ENCODE results near the gene LHX4. TPM values are rescaled to one million over a fixed set of nuclear protein-coding genes. Genes with fewer than 3 reads are reported as not detected.

LHX4 gene
- total RNA-seq, 1 donor from 2014 or later = 0.36 TPM

DNA sequence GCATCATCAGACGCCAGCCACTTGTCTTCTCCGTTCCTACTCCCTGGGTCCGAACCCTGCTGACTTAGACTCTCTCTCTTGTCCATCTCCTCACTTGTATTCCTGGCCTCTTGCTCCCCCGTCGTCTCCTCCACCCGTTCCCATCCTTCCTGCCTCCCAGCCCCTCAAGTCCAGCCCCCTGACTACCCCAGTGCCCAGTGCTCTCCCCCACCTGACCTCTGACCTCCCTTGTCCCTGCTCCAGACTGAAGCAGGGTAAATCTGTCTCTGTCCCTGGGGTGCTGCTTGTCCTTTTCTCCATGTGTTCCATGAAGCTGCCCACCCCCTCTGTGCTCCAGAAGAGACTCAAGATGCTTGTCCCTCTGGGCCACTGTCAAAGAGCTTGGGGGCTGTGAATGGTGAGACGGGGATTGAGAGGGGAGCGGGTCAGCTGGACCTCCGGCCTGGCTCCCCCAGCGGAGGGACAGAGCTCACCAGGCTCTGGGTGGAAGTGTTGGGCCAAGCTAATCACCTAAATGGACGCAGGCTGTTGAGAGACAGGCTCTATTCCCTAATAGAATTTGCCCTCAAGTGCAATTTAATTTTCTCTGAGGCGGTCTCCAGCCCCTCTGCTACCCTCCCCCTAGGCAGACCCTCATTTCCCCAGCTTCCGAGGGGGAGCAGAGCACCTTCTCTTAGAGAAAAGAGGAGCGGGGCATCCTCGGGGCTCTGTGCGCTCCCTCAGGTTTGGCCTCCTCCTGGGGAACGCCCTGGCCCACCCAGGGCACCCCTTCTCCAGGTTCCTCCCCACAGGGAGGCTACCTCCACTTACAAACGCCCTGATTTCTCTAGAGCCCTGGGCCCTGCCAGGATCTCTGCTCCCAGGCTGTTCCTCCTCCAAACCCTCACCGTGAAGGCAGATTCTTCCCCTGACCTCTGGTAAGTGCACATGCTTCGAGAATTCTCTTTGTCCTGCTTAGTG, 11.0 kb upstream of the LHX4 start:
- Histone ChIP-seq H4K20me1 (ENCODE audit: insufficient read depth, low read length) (no peaks in the 10 kb centered on the region), H2AFZ (ENCODE audit: low read depth, low read length) (no peak overlapping the region), H3K27ac (ENCODE audit: low read depth, low read length) (no peak overlapping the region), H3K9ac (ENCODE audit: low read length) (no peak overlapping the region), H3K4me1 (ENCODE audit: insufficient read depth, low read length) (no peaks in the 10 kb centered on the region), H3K79me2 (ENCODE audit: insufficient read depth, low read length) (no peaks in the 10 kb centered on the region), H3K9me3 (ENCODE audit: insufficient read depth, low read depth, low read length) (no peaks in the 10 kb centered on the region), H3K4me3 (ENCODE audit: insufficient read depth, low read depth, low read length) (no peak overlapping the region), H3K27me3 (ENCODE audit: insufficient read depth, low read length) (peaks cover 18% of the 10 kb centered on the region), H3K36me3 (ENCODE audit: insufficient read depth, low read length) (no peaks in the 10 kb centered on the region), H3K4me2 (ENCODE audit: low read length) (no peak overlapping the region)
- Mint-ChIP-seq H3K27ac (ENCODE audit: unreplicated experiment) (no peak overlapping the region), H3K36me3 (ENCODE audit: low read depth, unreplicated experiment) (no peaks in the 10 kb centered on the region), H3K9me3 (ENCODE audit: unreplicated experiment) (peaks cover 5% of the 10 kb centered on the region), H3K4me3 (ENCODE audit: unreplicated experiment) (no peak overlapping the region), H3K27me3 (ENCODE audit: low read depth, unreplicated experiment) (peaks cover 64% of the 10 kb centered on the region), H3K4me1 (ENCODE audit: low read depth, unreplicated experiment) (no peaks in the 10 kb centered on the region)
- DNase-seq (ENCODE audit: low read depth) = no peak
- FAIRE-seq = no peak
- TF ChIP-seq, protein P1, sequence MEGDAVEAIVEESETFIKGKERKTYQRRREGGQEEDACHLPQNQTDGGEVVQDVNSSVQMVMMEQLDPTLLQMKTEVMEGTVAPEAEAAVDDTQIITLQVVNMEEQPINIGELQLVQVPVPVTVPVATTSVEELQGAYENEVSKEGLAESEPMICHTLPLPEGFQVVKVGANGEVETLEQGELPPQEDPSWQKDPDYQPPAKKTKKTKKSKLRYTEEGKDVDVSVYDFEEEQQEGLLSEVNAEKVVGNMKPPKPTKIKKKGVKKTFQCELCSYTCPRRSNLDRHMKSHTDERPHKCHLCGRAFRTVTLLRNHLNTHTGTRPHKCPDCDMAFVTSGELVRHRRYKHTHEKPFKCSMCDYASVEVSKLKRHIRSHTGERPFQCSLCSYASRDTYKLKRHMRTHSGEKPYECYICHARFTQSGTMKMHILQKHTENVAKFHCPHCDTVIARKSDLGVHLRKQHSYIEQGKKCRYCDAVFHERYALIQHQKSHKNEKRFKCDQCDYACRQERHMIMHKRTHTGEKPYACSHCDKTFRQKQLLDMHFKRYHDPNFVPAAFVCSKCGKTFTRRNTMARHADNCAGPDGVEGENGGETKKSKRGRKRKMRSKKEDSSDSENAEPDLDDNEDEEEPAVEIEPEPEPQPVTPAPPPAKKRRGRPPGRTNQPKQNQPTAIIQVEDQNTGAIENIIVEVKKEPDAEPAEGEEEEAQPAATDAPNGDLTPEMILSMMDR (IDR thresholded peaks at IDR 0.05; ENCODE audit: insufficient read depth, low read depth, low read length) = no peak
- TF ChIP-seq EZH2 (IDR thresholded peaks at IDR 0.05; ENCODE audit: insufficient read depth, low read length) = no peak

DNA sequence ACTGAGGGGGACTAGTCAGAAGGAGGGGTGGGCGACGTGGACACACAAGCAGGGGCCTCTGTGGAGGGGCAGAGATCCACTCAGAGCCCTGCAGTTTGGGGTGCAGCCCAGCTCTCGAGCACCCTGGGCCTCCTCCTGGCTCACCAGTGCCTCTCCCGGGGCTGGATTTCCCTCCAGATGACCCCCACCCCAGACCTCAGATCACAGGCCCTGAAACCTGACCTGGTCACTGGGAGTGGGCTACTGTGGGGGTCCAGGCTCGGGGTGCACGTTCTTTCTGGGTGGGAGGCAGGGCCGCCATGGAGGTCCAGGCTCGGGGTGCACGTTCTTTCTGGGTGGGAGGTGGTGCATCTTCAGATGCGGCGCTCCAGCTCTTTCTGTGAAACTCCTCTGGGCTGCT, 10.3 kb upstream of the LHX4 start:
- Histone ChIP-seq H3K4me1 (ENCODE audit: insufficient read depth, low read length) (no peaks in the 10 kb centered on the region), H3K27ac (ENCODE audit: low read depth, low read length) (no peak overlapping the region), H3K36me3 (ENCODE audit: insufficient read depth, low read length) (no peaks in the 10 kb centered on the region), H2AFZ (ENCODE audit: low read depth, low read length) (no peak overlapping the region), H4K20me1 (ENCODE audit: insufficient read depth, low read length) (no peaks in the 10 kb centered on the region), H3K27me3 (ENCODE audit: insufficient read depth, low read length) (peaks cover 25% of the 10 kb centered on the region), H3K9ac (ENCODE audit: low read length) (no peak overlapping the region), H3K4me2 (ENCODE audit: low read length) (no peak overlapping the region), H3K9me3 (ENCODE audit: insufficient read depth, low read depth, low read length) (no peaks in the 10 kb centered on the region), H3K4me3 (ENCODE audit: insufficient read depth, low read depth, low read length) (no peak overlapping the region), H3K79me2 (ENCODE audit: insufficient read depth, low read length) (no peaks in the 10 kb centered on the region)
- H3K4me1 Mint-ChIP-seq (ENCODE audit: low read depth, unreplicated experiment) = no peaks in the 10 kb centered on the region
- TF ChIP-seq, protein P1 (IDR thresholded peaks at IDR 0.05; ENCODE audit: insufficient read depth, low read depth, low read length) = no peak
- no peak for TF ChIP-seq EZH2 (IDR thresholded peaks at IDR 0.05; ENCODE audit: insufficient read depth, low read length)
- peaks cover 5% of the 10 kb centered on the region for H3K9me3 Mint-ChIP-seq (ENCODE audit: unreplicated experiment)
- no peak overlapping the region for H3K4me3 Mint-ChIP-seq (ENCODE audit: unreplicated experiment)
- no peak for FAIRE-seq
- no peaks in the 10 kb centered on the region for H3K36me3 Mint-ChIP-seq (ENCODE audit: low read depth, unreplicated experiment)
- DNase-seq (ENCODE audit: low read depth) = no peak
- peaks cover 71% of the 10 kb centered on the region for H3K27me3 Mint-ChIP-seq (ENCODE audit: low read depth, unreplicated experiment)
- no peak overlapping the region for H3K27ac Mint-ChIP-seq (ENCODE audit: unreplicated experiment)

- no peak overlapping the region for H3K4me3 ChIP-seq (ENCODE audit: insufficient read depth, low read depth, low read length)
- no peaks in the 10 kb centered on the region for H3K36me3 ChIP-seq (ENCODE audit: insufficient read depth, low read length)
- H3K27me3 Mint-ChIP-seq (ENCODE audit: low read depth, unreplicated experiment) = peaks cover 75% of the 10 kb centered on the region
- H2AFZ ChIP-seq (ENCODE audit: low read depth, low read length) = no peak overlapping the region
- no peaks in the 10 kb centered on the region for H4K20me1 ChIP-seq (ENCODE audit: insufficient read depth, low read length)
- no peaks in the 10 kb centered on the region for H3K4me1 Mint-ChIP-seq (ENCODE audit: low read depth, unreplicated experiment)
- no peak overlapping the region for H3K4me3 Mint-ChIP-seq (ENCODE audit: unreplicated experiment)
- H3K9me3 ChIP-seq (ENCODE audit: insufficient read depth, low read depth, low read length) = no peaks in the 10 kb centered on the region
- peak; percentile 19 for DNase-seq (ENCODE audit: low read depth)
- FAIRE-seq = no peak
- H3K4me2 ChIP-seq (ENCODE audit: low read length) = no peak overlapping the region
- no peak overlapping the region for H3K9ac ChIP-seq (ENCODE audit: low read length)
- peaks cover 5% of the 10 kb centered on the region for H3K9me3 Mint-ChIP-seq (ENCODE audit: unreplicated experiment)
- H3K79me2 ChIP-seq (ENCODE audit: insufficient read depth, low read length) = no peaks in the 10 kb centered on the region
- no peak overlapping the region for H3K27ac ChIP-seq (ENCODE audit: low read depth, low read length)
- TF ChIP-seq, protein P1 (IDR thresholded peaks at IDR 0.05; ENCODE audit: insufficient read depth, low read depth, low read length) = no peak
- no peak for TF ChIP-seq EZH2 (IDR thresholded peaks at IDR 0.05; ENCODE audit: insufficient read depth, low read length)
- H3K4me1 ChIP-seq (ENCODE audit: insufficient read depth, low read length) = no peaks in the 10 kb centered on the region
- H3K36me3 Mint-ChIP-seq (ENCODE audit: low read depth, unreplicated experiment) = no peaks in the 10 kb centered on the region
- peaks cover 41% of the 10 kb centered on the region for H3K27me3 ChIP-seq (ENCODE audit: insufficient read depth, low read length)
- no peak overlapping the region for H3K27ac Mint-ChIP-seq (ENCODE audit: unreplicated experiment)
Measured at GRCh38 chr1:180221462-180221861, 8.6 kb upstream of the LHX4 start.

Measured in astrocyte (in vitro differentiated cells and primary cell).